ENCODE results near the gene KMO. TPM values are rescaled to one million over a fixed set of nuclear protein-coding genes. Genes with fewer than 3 reads are reported as not detected.

Gene KMO
- total and polyA plus RNA-seq, 4 donors, result 2.2 to 9.9 (median 6.4) TPM

GRCh38 chr1:241521718-241522117 is 10.5 kb upstream of the KMO start:
- peaks cover 0 to 14% (median 0%) of the 10 kb centered on the region in 5 donors for H3K4me1 ChIP-seq (ENCODE audit: control insufficient read depth in 5 of 5, insufficient read depth in 5 of 5, low read length in 5 of 5)
- H3K9me3 ChIP-seq (ENCODE audit: control insufficient read depth in 4 of 4, insufficient read depth in 3 of 4, low read length in 3 of 4), result no peaks in the 10 kb centered on the region
- no peak for DNase-seq
- TF ChIP-seq, protein P1, sequence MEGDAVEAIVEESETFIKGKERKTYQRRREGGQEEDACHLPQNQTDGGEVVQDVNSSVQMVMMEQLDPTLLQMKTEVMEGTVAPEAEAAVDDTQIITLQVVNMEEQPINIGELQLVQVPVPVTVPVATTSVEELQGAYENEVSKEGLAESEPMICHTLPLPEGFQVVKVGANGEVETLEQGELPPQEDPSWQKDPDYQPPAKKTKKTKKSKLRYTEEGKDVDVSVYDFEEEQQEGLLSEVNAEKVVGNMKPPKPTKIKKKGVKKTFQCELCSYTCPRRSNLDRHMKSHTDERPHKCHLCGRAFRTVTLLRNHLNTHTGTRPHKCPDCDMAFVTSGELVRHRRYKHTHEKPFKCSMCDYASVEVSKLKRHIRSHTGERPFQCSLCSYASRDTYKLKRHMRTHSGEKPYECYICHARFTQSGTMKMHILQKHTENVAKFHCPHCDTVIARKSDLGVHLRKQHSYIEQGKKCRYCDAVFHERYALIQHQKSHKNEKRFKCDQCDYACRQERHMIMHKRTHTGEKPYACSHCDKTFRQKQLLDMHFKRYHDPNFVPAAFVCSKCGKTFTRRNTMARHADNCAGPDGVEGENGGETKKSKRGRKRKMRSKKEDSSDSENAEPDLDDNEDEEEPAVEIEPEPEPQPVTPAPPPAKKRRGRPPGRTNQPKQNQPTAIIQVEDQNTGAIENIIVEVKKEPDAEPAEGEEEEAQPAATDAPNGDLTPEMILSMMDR (IDR thresholded peaks at IDR 0.05; ENCODE audit: control extremely low read depth, extremely low read depth), result no peak
- no peaks in the 10 kb centered on the region for H3K36me3 ChIP-seq (ENCODE audit: control insufficient read depth in 4 of 4, insufficient read depth in 4 of 4, low read length in 4 of 4)
- no peak for ATAC-seq (ENCODE audit: insufficient read depth, low FRiP score)
- H3K27me3 ChIP-seq (ENCODE audit: control insufficient read depth in 3 of 3, insufficient read depth in 3 of 3, low read length in 2 of 3), result peaks cover 0 to 25% (median 16%) of the 10 kb centered on the region in 3 donors
- H3K27ac ChIP-seq (ENCODE audit: low read depth in 1 of 2, low read length in 1 of 2), result no peak overlapping the region
- WGBS, 2 donors, result 92 to 97% methylated on average over 2 of the region's 2 CpGs
- no peak overlapping the region for H3K4me3 ChIP-seq
- H3K9ac ChIP-seq (ENCODE audit: insufficient read depth in 1 of 2, low read length in 2 of 2), result no peak overlapping the region

GRCh38 chr1:241525026-241525425 is 7.2 kb upstream of the KMO start:
- TF ChIP-seq, protein P1 (IDR thresholded peaks at IDR 0.05; ENCODE audit: control extremely low read depth, extremely low read depth), result no peak
- no peak for DNase-seq
- 58 to 62% methylated on average over 3 of the region's 3 CpGs for WGBS, 2 donors

DNA sequence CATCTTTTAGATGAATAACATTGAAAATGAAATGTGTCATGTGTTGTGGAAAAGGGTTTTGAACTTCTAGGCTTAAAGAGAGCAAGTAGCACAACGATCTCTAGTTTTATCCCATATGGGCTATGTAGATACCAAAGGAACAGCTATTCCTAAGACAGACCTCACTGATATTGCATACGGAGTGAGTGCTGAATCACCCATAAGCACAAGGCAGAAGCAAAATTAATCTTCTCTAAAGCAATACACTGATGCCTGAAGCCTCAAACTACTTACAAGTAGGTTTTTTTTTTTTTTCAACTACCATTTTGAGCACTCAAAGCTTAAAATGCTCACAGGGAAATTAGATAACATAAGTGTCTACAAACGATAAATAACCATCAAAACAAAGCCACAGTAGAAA is 5.0 kb upstream of the KMO start:
- Histone ChIP-seq H3K9me3 (ENCODE audit: control insufficient read depth in 4 of 4, insufficient read depth in 3 of 4, low read length in 3 of 4) (no peaks in the 10 kb centered on the region), H3K27ac (ENCODE audit: low read depth in 1 of 2, low read length in 1 of 2) (no peak overlapping the region), H3K4me3 (no peak overlapping the region), H3K27me3 (ENCODE audit: control insufficient read depth in 3 of 3, insufficient read depth in 3 of 3, low read length in 2 of 3) (peaks cover 0 to 29% (median 16%) of the 10 kb centered on the region in 3 donors), H3K36me3 (ENCODE audit: control insufficient read depth in 4 of 4, insufficient read depth in 4 of 4, low read length in 4 of 4) (no peaks in the 10 kb centered on the region), H3K9ac (ENCODE audit: insufficient read depth in 1 of 2, low read length in 2 of 2) (no peak overlapping the region), H3K4me1 (ENCODE audit: control insufficient read depth in 5 of 5, insufficient read depth in 5 of 5, low read length in 5 of 5) (peaks cover 0 to 11% (median 0%) of the 10 kb centered on the region in 5 donors)
- TF ChIP-seq, protein P1 (IDR thresholded peaks at IDR 0.05; ENCODE audit: control extremely low read depth, extremely low read depth), result no peak
- DNase-seq (no peak), ATAC-seq (ENCODE audit: insufficient read depth, low FRiP score) (no peak)
- 76 to 87% methylated on average over 3 of the region's 3 CpGs for WGBS, 2 donors

More at GRCh38 chr1:241525026-241525425, 7.2 kb upstream of the KMO start:
- Histone ChIP-seq H3K9me3 (ENCODE audit: control insufficient read depth in 4 of 4, insufficient read depth in 3 of 4, low read length in 3 of 4) (no peaks in the 10 kb centered on the region), H3K9ac (ENCODE audit: insufficient read depth in 1 of 2, low read length in 2 of 2) (no peak overlapping the region), H3K27ac (ENCODE audit: low read depth in 1 of 2, low read length in 1 of 2) (no peak overlapping the region), H3K36me3 (ENCODE audit: control insufficient read depth in 4 of 4, insufficient read depth in 4 of 4, low read length in 4 of 4) (no peaks in the 10 kb centered on the region), H3K4me1 (ENCODE audit: control insufficient read depth in 5 of 5, insufficient read depth in 5 of 5, low read length in 5 of 5) (no peaks in the 10 kb centered on the region), H3K4me3 (no peak overlapping the region), H3K27me3 (ENCODE audit: control insufficient read depth in 3 of 3, insufficient read depth in 3 of 3, low read length in 2 of 3) (peaks cover 0 to 29% (median 16%) of the 10 kb centered on the region in 3 donors)
- ATAC-seq (ENCODE audit: insufficient read depth, low FRiP score), result no peak
